HEK293T (cell line): Measurements from ENCODE around the gene KCTD11.

ENCODE experiments used
- FOXM1 ChIP-seq: fragments of 450-650 bp; IDR thresholded peaks from 2 replicates; pipeline ENCODE4 v1.6.1; 2017; ENCODE audit warnings: mild to moderate bottlenecking, borderline replicate concordance
- NFRKB ChIP-seq: fragments of 450-650 bp; IDR thresholded peaks from 2 replicates; pipeline ENCODE4 v1.6.1; 2016; ENCODE audit warnings: mild to moderate bottlenecking, moderate library complexity
- TARDBP ChIP-seq: fragments of 450-650 bp; IDR thresholded peaks from 2 replicates; pipeline ENCODE4 v1.6.1; 2016
- ZNF384 ChIP-seq: fragments of 450-650 bp; IDR thresholded peaks from 2 replicates; pipeline ENCODE4 v1.6.1; 2016

- TF ChIP-seq NFRKB (no peak), TARDBP (no peak), FOXM1 (no peak), ZNF384 (no peak)
These were observed 9.9 kb downstream of the KCTD11 start for GRCh38 chr17:7361906-7362305.
